Measurements from ENCODE around the gene INO80. TPM values are rescaled to one million over a fixed set of nuclear protein-coding genes. Genes with fewer than 3 reads are reported as not detected.

Gene INO80
- total RNA-seq, 4 donors from 2014 or later = 27.9 to 31.6 (median 28.4) TPM

- TF ChIP-seq CTCF (IDR thresholded peaks at IDR 0.05) = no peak
- ATAC-seq (ENCODE audit: low FRiP score) = no peak
- DNase-seq (ENCODE audit: low spot score) = no peak
These were observed 109.6 kb downstream of the INO80 start for GRCh38 chr15:41006479-41006878.

- TF ChIP-seq CTCF (IDR thresholded peaks at IDR 0.05) = no peak
- ATAC-seq (ENCODE audit: low FRiP score) = no peak
- no peak for DNase-seq (ENCODE audit: low spot score)
These were observed 111.6 kb downstream of the INO80 start for GRCh38 chr15:41004490-41004889.

GRCh38 chr15:41001524-41002214, 114.4 kb downstream of the INO80 start:
- TF ChIP-seq CTCF (IDR thresholded peaks at IDR 0.05) = no peak
- DNase-seq (ENCODE audit: low spot score) (no peak), ATAC-seq (ENCODE audit: low FRiP score) (no peak)

GRCh38 chr15:40999190-40999589, 116.9 kb downstream of the INO80 start:
- DNase-seq (ENCODE audit: low spot score) (no peak), ATAC-seq (ENCODE audit: low FRiP score) (no peak)
- TF ChIP-seq CTCF (IDR thresholded peaks at IDR 0.05) = no peak

- ATAC-seq (ENCODE audit: low FRiP score) = no peak
These were observed 120.4 kb downstream of the INO80 start for GRCh38 chr15:40995656-40996055.

GRCh38 chr15:40992825-40993224, 123.3 kb downstream of the INO80 start:
- ATAC-seq (ENCODE audit: low FRiP score) = no peak
- TF ChIP-seq CTCF (IDR thresholded peaks at IDR 0.05) = no peak
- no peak for DNase-seq (ENCODE audit: low spot score)

More at GRCh38 chr15:40995656-40996055, 120.4 kb downstream of the INO80 start:
- no peak for DNase-seq (ENCODE audit: low spot score)
- TF ChIP-seq CTCF (IDR thresholded peaks at IDR 0.05) = no peak

GRCh38 chr15:40992241-40992741, 123.8 kb downstream of the INO80 start:
- no peak for DNase-seq (ENCODE audit: low spot score)

More at GRCh38 chr15:40992241-40992741, 123.8 kb downstream of the INO80 start:
- no peak for ATAC-seq (ENCODE audit: low FRiP score)
- TF ChIP-seq CTCF (IDR thresholded peaks at IDR 0.05) = no peak
